Lower lobe of right lung (tissue), 2 donors: ENCODE data around the gene AP4S1. TPM values are rescaled to one million over a fixed set of nuclear protein-coding genes. Genes with fewer than 3 reads are reported as not detected.
"Not testable (repeated sequence)": the region's sequence is repeated elsewhere in the genome, so short reads cannot be mapped to it uniquely, and the experiment has no call there.

ENCODE experiments used
- ATAC-seq, 2 donors: fragments of 200-7000 bp; cut with Tn5 transposase; one replicate each; pipeline ENCODE4 v1.9.1; 2020 to 2022; ENCODE audit warnings: mild to moderate bottlenecking in 2 of 2, moderate library complexity in 2 of 2
- DNase-seq: peaks from one replicate; pipeline ENCODE4 v3.0.0-alpha.2; 2020
- H3K27ac ChIP-seq: fragments of 200-600 bp; one replicate; pipeline ENCODE4 v1.8.0; 2022
- H3K27me3 ChIP-seq: fragments of 200-600 bp; one replicate; pipeline ENCODE4 v1.8.0; 2022; ENCODE audit warnings: low read depth
- H3K36me3 ChIP-seq: fragments of 200-600 bp; one replicate; pipeline ENCODE4 v1.8.0; 2022; ENCODE audit warnings: mild to moderate bottlenecking
- H3K4me1 ChIP-seq: fragments of 200-600 bp; one replicate; pipeline ENCODE4 v1.8.0; 2022
- H3K4me3 ChIP-seq: fragments of 200-600 bp; one replicate; pipeline ENCODE4 v1.8.0; 2022; ENCODE audit warnings: mild to moderate bottlenecking
- H3K9me3 ChIP-seq: fragments of 200-600 bp; one replicate; pipeline ENCODE4 v1.8.0; 2022
- CTCF ChIP-seq: fragments of 200-600 bp; IDR thresholded peaks from one replicate; pipeline ENCODE4 v1.8.0; 2022; ENCODE audit warnings: antibody characterized with exemption, mild to moderate bottlenecking
- intact Hi-C: fragments of 100-400 bp; cut with DNase I; formaldehyde crosslinking; loops from one replicate; pipeline ENCODE4 v1.11.0; 2022
- total RNA-seq: library from RNA; stranded (reverse); fragmentation: NEBNext Ultra II Directional; extraction: Animal tissue kit (Norgen Biotek cat#: 25700); gene quantifications from one replicate; pipeline ENCODE4 v1.2.1, GENCODE V29; 2021
- donor health status: DM: no; HTN: yes; CAD: no; lungs with severe emphysema.

Gene AP4S1
- total RNA-seq, 1 donor from 2014 or later, result 8.6 TPM

- ATAC-seq (no peak), DNase-seq (no peak)
- Histone ChIP-seq H3K4me1 (peaks cover under 1% of the 10 kb centered on the region), H3K27me3 (no peaks in the 10 kb centered on the region), H3K36me3 (peaks cover 15% of the 10 kb centered on the region), H3K27ac (no peak overlapping the region), H3K4me3 (no peak overlapping the region), H3K9me3 (peaks cover 12% of the 10 kb centered on the region)
- no peak for TF ChIP-seq CTCF
- intact Hi-C loops, result no loop called here
Measured at GRCh38 chr14:31000629-31001338, 24.7 kb upstream of the AP4S1 start.

DNA sequence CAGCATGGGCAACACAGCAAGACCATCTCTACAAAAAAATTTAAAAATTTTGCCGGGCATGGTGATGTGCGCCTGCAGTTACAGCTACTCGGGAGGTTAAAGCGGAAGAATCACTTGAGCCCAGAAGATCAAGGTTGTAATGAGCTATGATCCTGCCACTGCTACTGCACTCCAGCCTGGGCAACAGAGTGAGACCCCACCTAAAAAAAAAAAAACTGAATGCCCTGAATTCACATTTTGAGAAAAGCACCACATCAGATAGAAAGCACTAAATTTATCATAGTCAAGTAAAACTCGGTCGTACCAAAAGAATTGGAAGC lies 24.1 kb upstream of the AP4S1 start:
- ATAC-seq (no peak), DNase-seq (no peak)
- intact Hi-C loops, result no loop called here
- peaks cover 16% of the 10 kb centered on the region for H3K36me3 ChIP-seq
- peaks cover 12% of the 10 kb centered on the region for H3K9me3 ChIP-seq
- no peak overlapping the region for H3K27ac ChIP-seq
- TF ChIP-seq CTCF, result no peak
- H3K4me3 ChIP-seq, result no peak overlapping the region
- no peaks in the 10 kb centered on the region for H3K27me3 ChIP-seq
- no peaks in the 10 kb centered on the region for H3K4me1 ChIP-seq

GRCh38 chr14:31003284-31003683 lies 22.2 kb upstream of the AP4S1 start:
- no peak overlapping the region for H3K4me3 ChIP-seq
- ATAC-seq (no peak), DNase-seq (no peak)
- H3K9me3 ChIP-seq, result peaks cover 7% of the 10 kb centered on the region
- H3K27ac ChIP-seq, result no peak overlapping the region
- H3K36me3 ChIP-seq, result peaks cover 20% of the 10 kb centered on the region
- H3K27me3 ChIP-seq, result no peaks in the 10 kb centered on the region
- intact Hi-C loops, result no loop called here
- H3K4me1 ChIP-seq, result no peaks in the 10 kb centered on the region
- no peak for TF ChIP-seq CTCF

GRCh38 chr14:31004007-31004406 lies 21.4 kb upstream of the AP4S1 start:
- H3K4me3 ChIP-seq, H3K27ac ChIP-seq, ATAC-seq, H3K9me3 ChIP-seq, H3K27me3 ChIP-seq, intact Hi-C loops, DNase-seq, H3K4me1 ChIP-seq: not testable (repeated sequence)
- peaks cover 20% of the 10 kb centered on the region for H3K36me3 ChIP-seq

DNA sequence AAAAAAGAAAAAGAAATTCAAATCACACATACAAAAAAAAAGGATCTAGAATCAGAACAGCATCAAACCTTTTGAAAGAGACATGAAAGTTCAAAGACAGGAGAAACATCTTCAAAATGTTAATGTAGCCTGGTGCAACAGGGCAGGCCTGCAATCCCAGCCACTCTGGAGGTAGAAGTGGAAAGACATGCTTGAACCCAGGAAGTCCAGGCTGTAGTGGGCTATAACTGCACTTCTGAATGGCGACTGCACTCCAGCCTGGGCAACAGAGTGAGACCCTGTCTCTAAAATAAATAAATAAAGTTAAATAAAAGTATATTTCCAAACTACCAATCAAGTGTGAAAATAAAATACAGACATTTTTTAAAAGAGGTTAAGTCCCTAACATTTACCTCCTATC lies 18.7 kb upstream of the AP4S1 start:
- Histone ChIP-seq H3K4me3 (no peak overlapping the region), H3K4me1 (no peaks in the 10 kb centered on the region), H3K9me3 (no peaks in the 10 kb centered on the region), H3K36me3 (peaks cover 33% of the 10 kb centered on the region), H3K27me3 (no peaks in the 10 kb centered on the region), H3K27ac (no peak overlapping the region)
- no peak for ATAC-seq
- intact Hi-C loops, result no loop called here
- no peak for DNase-seq
- no peak for TF ChIP-seq CTCF

- H3K4me3 ChIP-seq, result no peak overlapping the region
- no peak for ATAC-seq
- peaks cover 30% of the 10 kb centered on the region for H3K36me3 ChIP-seq
- no peak overlapping the region for H3K27ac ChIP-seq
- no peaks in the 10 kb centered on the region for H3K9me3 ChIP-seq
- no peaks in the 10 kb centered on the region for H3K27me3 ChIP-seq
- intact Hi-C loops, result no loop called here
- DNase-seq, result no peak
- H3K4me1 ChIP-seq, result no peaks in the 10 kb centered on the region
- no peak for TF ChIP-seq CTCF
Measured at GRCh38 chr14:31009836-31010574, 15.4 kb upstream of the AP4S1 start.
